GM18870 (cell line): Measurements from ENCODE around the gene RGS12.

Source experiments
- ATAC-seq: cut with Tn5 transposase; IDR thresholded peaks from one replicate; pipeline ENCODE4 v1.9.1; 2021; ENCODE audit warnings: moderate library complexity; ENCODE audit not compliant: unreplicated experiment

The RGS12 gene

GRCh38 chr4:3324093-3324815 is 31.4 kb downstream of the RGS12 start:
- ATAC-seq: no peak

- no peak for ATAC-seq
Measured at GRCh38 chr4:3328814-3329663, 36.2 kb downstream of the RGS12 start.

GRCh38 chr4:3329887-3330286 is 37.1 kb downstream of the RGS12 start:
- no peak for ATAC-seq

- ATAC-seq: no peak
Measured at GRCh38 chr4:3330707-3331106, 37.9 kb downstream of the RGS12 start.

- ATAC-seq: no peak
Measured at GRCh38 chr4:3331511-3332394, 38.9 kb downstream of the RGS12 start.

GRCh38 chr4:3332498-3332897 is 39.7 kb downstream of the RGS12 start:
- ATAC-seq: no peak

GRCh38 chr4:3334316-3334715 is 41.5 kb downstream of the RGS12 start:
- ATAC-seq: no peak

- ATAC-seq: no peak
Measured at GRCh38 chr4:3335385-3335784, 42.6 kb downstream of the RGS12 start.

- ATAC-seq: no peak
Measured at GRCh38 chr4:3335982-3336381, 43.2 kb downstream of the RGS12 start.

- no peak for ATAC-seq
Measured at GRCh38 chr4:3336382-3337356, 43.8 kb downstream of the RGS12 start.

- ATAC-seq: no peak
Measured at GRCh38 chr4:3337357-3337732, 44.5 kb downstream of the RGS12 start.

GRCh38 chr4:3337811-3338210 is 45.0 kb downstream of the RGS12 start:
- ATAC-seq: no peak

GRCh38 chr4:3338321-3338838 is 45.6 kb downstream of the RGS12 start:
- no peak for ATAC-seq

- ATAC-seq: no peak
Measured at GRCh38 chr4:3338976-3339531, 46.2 kb downstream of the RGS12 start.

GRCh38 chr4:3339577-3339976 is 46.8 kb downstream of the RGS12 start:
- no peak for ATAC-seq

- ATAC-seq: no peak
Measured at GRCh38 chr4:3340038-3340699, 47.3 kb downstream of the RGS12 start.

GRCh38 chr4:3340700-3341083 is 47.9 kb downstream of the RGS12 start:
- ATAC-seq: no peak

GRCh38 chr4:3341760-3342159 is 48.9 kb downstream of the RGS12 start:
- ATAC-seq: no peak

- no peak for ATAC-seq
Measured at GRCh38 chr4:3342182-3342854, 49.5 kb downstream of the RGS12 start.
